HG03439 (cell line): ENCODE data around the gene PCNX2.

Experiments
- ATAC-seq: cut with Tn5 transposase; IDR thresholded peaks from one replicate; pipeline ENCODE4 v1.9.1; 2021; ENCODE audit warnings: mild to moderate bottlenecking, moderate library complexity; ENCODE audit not compliant: unreplicated experiment

The PCNX2 gene

GRCh38 chr1:233268389-233269022 lies 27.0 kb downstream of the PCNX2 start:
- no peak for ATAC-seq

- ATAC-seq = no peak
Observed at GRCh38 chr1:233261695-233262094, 33.8 kb downstream of the PCNX2 start.

DNA sequence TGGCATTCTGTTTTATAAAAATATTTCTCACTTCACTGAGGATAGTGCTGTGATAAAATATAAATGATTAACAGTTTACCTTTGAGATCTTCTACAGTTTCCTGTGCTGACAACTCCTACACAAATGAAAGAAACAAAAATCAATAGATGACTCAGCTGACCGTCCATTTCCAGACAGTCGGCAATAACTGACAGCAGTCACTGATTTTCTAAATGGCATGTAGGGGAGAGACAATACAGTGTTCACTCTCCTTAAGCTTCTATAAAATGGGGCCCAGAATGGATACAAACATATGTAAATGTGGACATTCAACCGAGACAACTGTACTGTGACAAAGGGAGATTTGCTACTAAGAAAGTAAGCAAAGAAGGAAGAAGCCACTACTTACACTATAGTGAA lies 34.3 kb downstream of the PCNX2 start:
- ATAC-seq = peak; percentile 93

DNA sequence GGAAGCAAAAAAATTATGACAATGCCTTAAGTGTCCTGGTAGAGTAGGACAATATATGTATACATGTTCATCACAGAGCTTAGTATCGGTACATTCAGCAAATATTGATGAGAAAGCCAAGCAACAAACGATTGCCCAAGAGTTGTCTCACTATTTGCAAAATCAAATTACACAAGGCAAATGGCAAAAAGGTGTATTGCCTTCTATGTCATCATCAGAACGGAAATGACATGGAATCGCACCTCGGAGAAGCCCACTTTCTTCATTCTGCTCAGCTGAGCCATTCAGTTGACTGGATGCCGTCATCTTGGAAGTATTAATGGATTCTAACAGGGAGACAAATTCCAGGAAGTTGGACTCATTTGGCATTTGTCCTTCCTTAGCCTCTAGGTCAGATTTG lies 37.7 kb downstream of the PCNX2 start:
- no peak for ATAC-seq

GRCh38 chr1:233256789-233257188 lies 38.7 kb downstream of the PCNX2 start:
- ATAC-seq = no peak

- no peak for ATAC-seq
Observed at GRCh38 chr1:233256191-233256590, 39.3 kb downstream of the PCNX2 start.

DNA sequence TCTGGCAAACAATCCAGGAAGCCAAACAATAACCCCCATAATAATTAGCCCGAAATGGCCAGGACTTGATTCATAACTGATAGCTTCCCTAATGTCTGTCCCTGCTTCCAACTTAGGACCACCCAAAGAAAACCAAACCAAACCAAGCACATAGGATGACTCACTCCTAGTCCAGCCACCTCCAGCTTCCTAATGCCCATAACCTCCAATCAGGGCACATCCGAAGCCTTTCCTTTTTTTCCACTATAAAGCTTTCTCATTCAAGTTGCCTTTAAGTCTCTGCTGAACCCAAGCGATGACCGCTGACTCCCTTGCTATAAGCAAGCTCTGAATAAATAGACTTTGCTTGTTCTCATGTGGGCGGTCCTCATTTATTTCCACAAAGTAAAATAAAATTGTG lies 40.4 kb downstream of the PCNX2 start:
- no peak for ATAC-seq

DNA sequence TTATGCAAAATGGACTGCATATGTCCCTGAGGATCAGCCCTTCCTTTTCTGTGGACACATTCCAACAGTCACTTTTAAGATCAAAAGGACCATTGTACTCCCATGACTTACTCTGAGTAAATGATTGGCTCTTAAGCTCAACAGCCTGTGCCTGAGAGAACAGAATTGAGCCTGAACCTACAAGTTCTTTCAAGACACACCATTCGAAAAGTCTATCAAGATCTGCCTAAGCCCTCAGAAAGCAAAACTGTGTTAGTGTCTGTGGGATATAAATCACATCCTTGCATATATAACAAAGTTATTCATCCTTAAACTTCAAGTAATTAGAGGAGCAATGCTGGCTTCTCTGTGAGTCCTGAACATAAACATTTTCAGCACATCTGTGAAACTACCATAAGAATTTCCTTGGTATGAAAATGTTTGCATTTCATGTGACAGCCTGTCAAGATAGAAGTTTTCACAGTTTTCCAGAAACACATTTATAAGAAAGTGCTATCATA lies 41.6 kb downstream of the PCNX2 start:
- ATAC-seq = no peak

GRCh38 chr1:233253231-233253831 lies 42.2 kb downstream of the PCNX2 start:
- ATAC-seq = no peak

DNA sequence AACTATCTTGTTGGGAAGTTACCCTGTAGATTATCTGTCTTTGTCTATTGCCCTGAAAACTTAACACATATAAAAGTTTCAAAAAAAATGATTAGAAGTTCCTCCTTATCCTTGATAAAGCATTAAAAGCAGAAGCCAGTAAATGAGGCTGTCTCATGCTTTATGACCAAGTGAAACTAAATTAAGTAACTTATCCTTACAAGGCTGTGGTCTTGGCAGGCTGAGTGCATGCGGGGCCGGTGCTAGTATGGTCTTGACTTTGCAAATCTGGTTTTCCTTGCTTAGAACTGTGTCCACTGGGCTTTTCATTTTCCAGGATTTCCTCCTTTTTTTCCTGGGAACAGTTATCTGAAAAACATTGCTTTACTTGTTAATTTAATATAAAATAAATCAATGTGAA lies 43.1 kb downstream of the PCNX2 start:
- no peak for ATAC-seq

GRCh38 chr1:233251201-233251720 lies 44.3 kb downstream of the PCNX2 start:
- ATAC-seq = no peak

GRCh38 chr1:233248014-233248413 lies 47.5 kb downstream of the PCNX2 start:
- ATAC-seq = no peak

GRCh38 chr1:233246965-233247364 lies 48.6 kb downstream of the PCNX2 start:
- ATAC-seq = no peak

DNA sequence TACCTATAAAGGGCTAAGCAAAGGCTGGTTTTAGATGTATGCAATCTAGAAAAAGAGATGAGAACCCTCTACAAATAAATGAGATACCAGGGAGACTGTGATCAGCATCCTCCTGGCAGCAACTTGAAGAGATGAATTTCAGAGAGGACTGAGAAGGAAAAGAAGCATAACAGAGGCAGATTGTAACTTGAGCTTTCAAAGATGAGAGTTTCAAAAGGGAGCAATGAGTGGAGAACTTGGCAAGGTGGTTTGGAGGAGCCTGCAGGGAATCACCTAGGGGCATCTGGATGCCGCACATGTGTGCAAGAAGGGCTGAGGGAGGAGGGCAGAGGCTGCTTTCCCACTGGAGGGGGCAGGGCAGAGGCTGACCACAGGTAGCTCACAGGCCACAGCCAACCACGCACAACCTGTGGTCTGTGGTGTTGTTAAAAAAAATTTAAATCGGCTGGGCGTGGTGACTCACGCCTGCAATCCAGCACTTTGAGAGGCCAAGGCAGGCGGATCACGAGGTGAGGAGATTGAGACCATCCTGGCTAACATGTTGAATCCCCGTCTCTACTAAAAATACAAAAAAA lies 50.2 kb downstream of the PCNX2 start:
- no peak for ATAC-seq

GRCh38 chr1:233244183-233244582 lies 51.3 kb downstream of the PCNX2 start:
- no peak for ATAC-seq

GRCh38 chr1:233242827-233243483 lies 52.6 kb downstream of the PCNX2 start:
- no peak for ATAC-seq

DNA sequence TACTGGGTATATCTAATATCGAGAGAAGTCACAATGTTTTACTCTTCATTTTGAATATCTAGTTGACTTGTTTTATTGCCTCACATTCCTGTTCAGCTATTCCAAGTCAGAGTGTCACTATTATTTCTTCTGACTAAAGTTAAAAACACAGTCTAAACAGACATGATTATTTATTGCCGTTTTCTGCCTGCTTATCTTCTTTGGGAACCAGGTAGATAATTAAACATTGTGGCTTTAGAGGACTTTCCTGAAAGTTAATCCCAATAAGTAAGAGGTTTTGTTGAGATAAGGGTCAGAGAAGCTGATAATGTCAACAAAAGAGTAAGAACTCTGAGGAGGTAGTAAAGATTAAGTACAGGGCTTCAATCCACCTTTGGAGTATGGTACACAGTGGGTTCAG lies 53.8 kb downstream of the PCNX2 start:
- no peak for ATAC-seq

- no peak for ATAC-seq
Observed at GRCh38 chr1:233240829-233241682, 54.5 kb downstream of the PCNX2 start.

- ATAC-seq = no peak
Observed at GRCh38 chr1:233240371-233240770, 55.2 kb downstream of the PCNX2 start.

- ATAC-seq = no peak
Observed at GRCh38 chr1:233238884-233239431, 56.6 kb downstream of the PCNX2 start.
